HepG2 (cell line): ENCODE data around the gene BOLL. TPM values are rescaled to one million over a fixed set of nuclear protein-coding genes. Genes with fewer than 3 reads are reported as not detected.

Experiments used
- CHCHD3 ChIP-seq: sonication (generic); formaldehyde crosslinking; IDR thresholded peaks from 2 replicates; pipeline ENCODE4 v1.8.0; 2022; ENCODE audit warnings: mild to moderate bottlenecking, missing genetic modification reagents, moderate library complexity
- DMAP1 ChIP-seq: IDR thresholded peaks from 2 replicates; pipeline ENCODE4 v1.6.1; 2016
- GABPB1 ChIP-seq: IDR thresholded peaks from 2 replicates; pipeline ENCODE4 v1.6.1; 2016; ENCODE audit warnings: mild to moderate bottlenecking, missing genetic modification reagents, moderate library complexity, missing compliant biosample characterization
- JDP2 ChIP-seq: sonication (generic); formaldehyde crosslinking; IDR thresholded peaks from 2 replicates; pipeline ENCODE4 v1.8.1; 2022; ENCODE audit warnings: missing genetic modification reagents, borderline replicate concordance
- SALL2 ChIP-seq: sonication (generic); formaldehyde crosslinking; IDR thresholded peaks from 2 replicates; pipeline ENCODE4 v1.8.1; 2023; ENCODE audit warnings: mild to moderate bottlenecking, missing genetic modification reagents, inconsistent platforms
- SIX1 ChIP-seq: sonication (generic); formaldehyde crosslinking; IDR thresholded peaks from 2 replicates; pipeline ENCODE4 v1.4.0; 2020; ENCODE audit warnings: missing genetic modification reagents, borderline replicate concordance
- SP5 ChIP-seq: IDR thresholded peaks from 2 replicates; pipeline ENCODE4 v1.6.1; 2016; ENCODE audit warnings: low read depth, borderline replicate concordance
- ZNF12 ChIP-seq: sonication (generic); formaldehyde crosslinking; IDR thresholded peaks from 2 replicates; pipeline ENCODE4 v1.5.0; 2020; ENCODE audit warnings: missing genetic modification reagents
- ZNF235 ChIP-seq: sonication (generic); formaldehyde crosslinking; IDR thresholded peaks from 2 replicates; pipeline ENCODE4 v1.8.1; 2023; ENCODE audit warnings: mild to moderate bottlenecking, missing genetic modification reagents, borderline replicate concordance
- ZNF329 ChIP-seq: sonication (generic); formaldehyde crosslinking; IDR thresholded peaks from 2 replicates; pipeline ENCODE4 v1.9.0; 2021; ENCODE audit warnings: low read depth, mild to moderate bottlenecking, missing genetic modification reagents
- ZNF773 ChIP-seq: sonication (generic); formaldehyde crosslinking; IDR thresholded peaks from 2 replicates; pipeline ENCODE4 v1.4.0; 2020; ENCODE audit warnings: missing genetic modification reagents, borderline replicate concordance
- polyA plus RNA-seq, 8 experiments: library from polyadenylated mRNA; depleted of rRNA in 3 of 8; stranded (reverse) in 7 of 8; unstranded in 1 of 8; fragments of >200 nt; fragmentation: Illumina TruSeq in 4 of 8; extraction: Trizol in 4 of 8; gene quantifications; 2 replicates each; pipeline versions ENCODE4 v1.2.1 to v1.2.3, GENCODE V29; 2011 to 2016; ENCODE audit warnings: low read depth in 4 of 8, missing spikeins in 1 of 8, mixed read lengths in 1 of 8; ENCODE audit not compliant: insufficient read depth in 1 of 8
- total RNA-seq, 5 experiments: library from RNA; depleted of rRNA; stranded (reverse); fragments of >200 nt; fragmentation: Illumina TruSeq; extraction: Trizol; gene quantifications; 2 replicates each; pipeline ENCODE4 v1.2.3, GENCODE V29; 2016; ENCODE audit warnings: low read depth in 1 of 5
- TF ChIP-seq, protein P1 (sequence below): sonication (generic); formaldehyde crosslinking; IDR thresholded peaks from 2 replicates; pipeline ENCODE4 v1.4.0; 2020; ENCODE audit warnings: missing genetic modification reagents
- TF ChIP-seq, protein P2 (sequence below): sonication (generic); formaldehyde crosslinking; IDR thresholded peaks from 2 replicates; pipeline ENCODE4 v1.5.1; 2020; ENCODE audit warnings: mild to moderate bottlenecking, moderate library complexity, missing genetic modification reagents
- TF ChIP-seq, protein P3 (sequence below): sonication (generic); formaldehyde crosslinking; IDR thresholded peaks from 2 replicates; pipeline ENCODE4 v1.5.0; 2020; ENCODE audit warnings: mild to moderate bottlenecking, missing genetic modification reagents
- TF ChIP-seq, protein P4 (sequence below): sonication (generic); formaldehyde crosslinking; IDR thresholded peaks from 2 replicates; pipeline ENCODE4 v1.4.0; 2020; ENCODE audit warnings: missing genetic modification reagents
- TF ChIP-seq, protein P5 (sequence below): IDR thresholded peaks from 2 replicates; pipeline ENCODE4 v1.6.1; 2016; ENCODE audit warnings: low read depth, control low read depth

Gene BOLL
- total and polyA plus RNA-seq, 2 of the 13 experiments (the other 11 are each of a cell fraction or from before 2014, with no cell fraction given): not detected

DNA sequence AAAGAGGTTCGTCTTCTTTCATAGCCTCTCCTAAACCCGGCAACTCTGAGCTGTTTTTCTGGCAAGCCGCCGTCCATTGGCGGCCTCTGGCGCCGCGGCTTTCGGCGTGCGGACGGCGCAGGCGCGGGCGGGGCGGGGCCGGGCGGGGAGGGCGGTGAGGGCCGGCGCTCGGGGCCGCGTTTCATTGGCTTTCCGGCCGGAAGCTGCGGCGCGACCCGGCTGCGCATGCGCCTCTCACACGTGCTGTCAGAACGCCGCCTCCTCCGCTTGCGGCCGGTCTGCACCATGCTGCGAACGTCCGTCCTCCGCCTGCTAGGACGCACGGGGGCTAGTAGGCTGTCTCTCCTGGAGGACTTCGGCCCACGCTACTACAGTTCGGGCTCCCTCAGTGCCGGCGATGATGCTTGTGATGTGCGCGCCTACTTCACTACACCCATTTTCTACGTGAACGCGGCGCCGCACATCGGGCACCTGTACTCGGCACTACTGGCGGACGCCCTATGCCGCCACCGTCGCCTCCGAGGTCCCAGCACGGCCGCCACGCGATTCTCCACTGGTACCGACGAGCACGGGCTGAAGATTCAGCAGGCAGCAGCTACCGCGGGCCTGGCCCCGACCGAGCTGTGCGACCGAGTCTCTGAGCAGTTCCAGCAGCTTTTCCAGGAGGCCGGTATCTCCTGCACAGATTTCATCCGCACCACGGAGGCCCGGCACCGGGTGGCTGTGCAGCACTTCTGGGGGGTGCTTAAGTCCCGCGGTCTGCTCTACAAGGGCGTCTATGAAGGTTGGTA is 79.8 kb downstream of the BOLL start, which contains the start of gene MARS2 (continued):
- TF ChIP-seq, protein P1, sequence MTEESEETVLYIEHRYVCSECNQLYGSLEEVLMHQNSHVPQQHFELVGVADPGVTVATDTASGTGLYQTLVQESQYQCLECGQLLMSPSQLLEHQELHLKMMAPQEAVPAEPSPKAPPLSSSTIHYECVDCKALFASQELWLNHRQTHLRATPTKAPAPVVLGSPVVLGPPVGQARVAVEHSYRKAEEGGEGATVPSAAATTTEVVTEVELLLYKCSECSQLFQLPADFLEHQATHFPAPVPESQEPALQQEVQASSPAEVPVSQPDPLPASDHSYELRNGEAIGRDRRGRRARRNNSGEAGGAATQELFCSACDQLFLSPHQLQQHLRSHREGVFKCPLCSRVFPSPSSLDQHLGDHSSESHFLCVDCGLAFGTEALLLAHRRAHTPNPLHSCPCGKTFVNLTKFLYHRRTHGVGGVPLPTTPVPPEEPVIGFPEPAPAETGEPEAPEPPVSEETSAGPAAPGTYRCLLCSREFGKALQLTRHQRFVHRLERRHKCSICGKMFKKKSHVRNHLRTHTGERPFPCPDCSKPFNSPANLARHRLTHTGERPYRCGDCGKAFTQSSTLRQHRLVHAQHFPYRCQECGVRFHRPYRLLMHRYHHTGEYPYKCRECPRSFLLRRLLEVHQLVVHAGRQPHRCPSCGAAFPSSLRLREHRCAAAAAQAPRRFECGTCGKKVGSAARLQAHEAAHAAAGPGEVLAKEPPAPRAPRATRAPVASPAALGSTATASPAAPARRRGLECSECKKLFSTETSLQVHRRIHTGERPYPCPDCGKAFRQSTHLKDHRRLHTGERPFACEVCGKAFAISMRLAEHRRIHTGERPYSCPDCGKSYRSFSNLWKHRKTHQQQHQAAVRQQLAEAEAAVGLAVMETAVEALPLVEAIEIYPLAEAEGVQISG (CRISPR knock-in tag): peak; percentile 85
- TF ChIP-seq, protein P2, sequence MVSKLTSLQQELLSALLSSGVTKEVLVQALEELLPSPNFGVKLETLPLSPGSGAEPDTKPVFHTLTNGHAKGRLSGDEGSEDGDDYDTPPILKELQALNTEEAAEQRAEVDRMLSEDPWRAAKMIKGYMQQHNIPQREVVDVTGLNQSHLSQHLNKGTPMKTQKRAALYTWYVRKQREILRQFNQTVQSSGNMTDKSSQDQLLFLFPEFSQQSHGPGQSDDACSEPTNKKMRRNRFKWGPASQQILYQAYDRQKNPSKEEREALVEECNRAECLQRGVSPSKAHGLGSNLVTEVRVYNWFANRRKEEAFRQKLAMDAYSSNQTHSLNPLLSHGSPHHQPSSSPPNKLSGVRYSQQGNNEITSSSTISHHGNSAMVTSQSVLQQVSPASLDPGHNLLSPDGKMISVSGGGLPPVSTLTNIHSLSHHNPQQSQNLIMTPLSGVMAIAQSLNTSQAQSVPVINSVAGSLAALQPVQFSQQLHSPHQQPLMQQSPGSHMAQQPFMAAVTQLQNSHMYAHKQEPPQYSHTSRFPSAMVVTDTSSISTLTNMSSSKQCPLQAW: peak; percentile 85
- TF ChIP-seq GABPB1 (CRISPR knock-in tag) (peak; percentile 92), ZNF235 (CRISPR knock-in tag) (peak; percentile 93), SIX1 (CRISPR knock-in tag) (no peak), ZNF329 (CRISPR knock-in tag) (no peak; the same call in 1 of the 2 replicates), JDP2 (no peak), SALL2 (0 out of 2 replicates have a peak, but pooled peaks have one; percentile 45), DMAP1 (CRISPR knock-in tag) (peak; percentile 95), ZNF12 (CRISPR knock-in tag) (no peak; the same call in 1 of the 2 replicates), SP5 (peak; percentile 52), ZNF773 (CRISPR knock-in tag) (no peak), CHCHD3 (CRISPR knock-in tag) (peak; percentile 75; the same call in 1 of the 2 replicates)
- TF ChIP-seq, protein P3, sequence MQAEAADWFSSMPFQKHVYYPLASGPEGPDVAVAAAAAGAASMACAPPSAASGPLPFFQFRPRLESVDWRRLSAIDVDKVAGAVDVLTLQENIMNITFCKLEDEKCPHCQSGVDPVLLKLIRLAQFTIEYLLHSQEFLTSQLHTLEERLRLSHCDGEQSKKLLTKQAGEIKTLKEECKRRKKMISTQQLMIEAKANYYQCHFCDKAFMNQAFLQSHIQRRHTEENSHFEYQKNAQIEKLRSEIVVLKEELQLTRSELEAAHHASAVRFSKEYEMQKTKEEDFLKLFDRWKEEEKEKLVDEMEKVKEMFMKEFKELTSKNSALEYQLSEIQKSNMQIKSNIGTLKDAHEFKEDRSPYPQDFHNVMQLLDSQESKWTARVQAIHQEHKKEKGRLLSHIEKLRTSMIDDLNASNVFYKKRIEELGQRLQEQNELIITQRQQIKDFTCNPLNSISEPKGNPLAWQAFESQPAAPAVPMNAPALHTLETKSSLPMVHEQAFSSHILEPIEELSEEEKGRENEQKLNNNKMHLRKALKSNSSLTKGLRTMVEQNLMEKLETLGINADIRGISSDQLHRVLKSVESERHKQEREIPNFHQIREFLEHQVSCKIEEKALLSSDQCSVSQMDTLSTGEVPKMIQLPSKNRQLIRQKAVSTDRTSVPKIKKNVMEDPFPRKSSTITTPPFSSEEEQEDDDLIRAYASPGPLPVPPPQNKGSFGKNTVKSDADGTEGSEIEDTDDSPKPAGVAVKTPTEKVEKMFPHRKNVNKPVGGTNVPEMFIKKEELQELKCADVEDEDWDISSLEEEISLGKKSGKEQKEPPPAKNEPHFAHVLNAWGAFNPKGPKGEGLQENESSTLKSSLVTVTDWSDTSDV (CRISPR knock-in tag): peak; percentile 87; the same call in 1 of the 2 replicates
- TF ChIP-seq, protein P4, sequence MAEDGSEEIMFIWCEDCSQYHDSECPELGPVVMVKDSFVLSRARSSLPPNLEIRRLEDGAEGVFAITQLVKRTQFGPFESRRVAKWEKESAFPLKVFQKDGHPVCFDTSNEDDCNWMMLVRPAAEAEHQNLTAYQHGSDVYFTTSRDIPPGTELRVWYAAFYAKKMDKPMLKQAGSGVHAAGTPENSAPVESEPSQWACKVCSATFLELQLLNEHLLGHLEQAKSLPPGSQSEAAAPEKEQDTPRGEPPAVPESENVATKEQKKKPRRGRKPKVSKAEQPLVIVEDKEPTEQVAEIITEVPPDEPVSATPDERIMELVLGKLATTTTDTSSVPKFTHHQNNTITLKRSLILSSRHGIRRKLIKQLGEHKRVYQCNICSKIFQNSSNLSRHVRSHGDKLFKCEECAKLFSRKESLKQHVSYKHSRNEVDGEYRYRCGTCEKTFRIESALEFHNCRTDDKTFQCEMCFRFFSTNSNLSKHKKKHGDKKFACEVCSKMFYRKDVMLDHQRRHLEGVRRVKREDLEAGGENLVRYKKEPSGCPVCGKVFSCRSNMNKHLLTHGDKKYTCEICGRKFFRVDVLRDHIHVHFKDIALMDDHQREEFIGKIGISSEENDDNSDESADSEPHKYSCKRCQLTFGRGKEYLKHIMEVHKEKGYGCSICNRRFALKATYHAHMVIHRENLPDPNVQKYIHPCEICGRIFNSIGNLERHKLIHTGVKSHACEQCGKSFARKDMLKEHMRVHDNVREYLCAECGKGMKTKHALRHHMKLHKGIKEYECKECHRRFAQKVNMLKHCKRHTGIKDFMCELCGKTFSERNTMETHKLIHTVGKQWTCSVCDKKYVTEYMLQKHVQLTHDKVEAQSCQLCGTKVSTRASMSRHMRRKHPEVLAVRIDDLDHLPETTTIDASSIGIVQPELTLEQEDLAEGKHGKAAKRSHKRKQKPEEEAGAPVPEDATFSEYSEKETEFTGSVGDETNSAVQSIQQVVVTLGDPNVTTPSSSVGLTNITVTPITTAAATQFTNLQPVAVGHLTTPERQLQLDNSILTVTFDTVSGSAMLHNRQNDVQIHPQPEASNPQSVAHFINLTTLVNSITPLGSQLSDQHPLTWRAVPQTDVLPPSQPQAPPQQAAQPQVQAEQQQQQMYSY (CRISPR knock-in tag): no peak; the same call in 1 of the 2 replicates
- TF ChIP-seq, protein P5, sequence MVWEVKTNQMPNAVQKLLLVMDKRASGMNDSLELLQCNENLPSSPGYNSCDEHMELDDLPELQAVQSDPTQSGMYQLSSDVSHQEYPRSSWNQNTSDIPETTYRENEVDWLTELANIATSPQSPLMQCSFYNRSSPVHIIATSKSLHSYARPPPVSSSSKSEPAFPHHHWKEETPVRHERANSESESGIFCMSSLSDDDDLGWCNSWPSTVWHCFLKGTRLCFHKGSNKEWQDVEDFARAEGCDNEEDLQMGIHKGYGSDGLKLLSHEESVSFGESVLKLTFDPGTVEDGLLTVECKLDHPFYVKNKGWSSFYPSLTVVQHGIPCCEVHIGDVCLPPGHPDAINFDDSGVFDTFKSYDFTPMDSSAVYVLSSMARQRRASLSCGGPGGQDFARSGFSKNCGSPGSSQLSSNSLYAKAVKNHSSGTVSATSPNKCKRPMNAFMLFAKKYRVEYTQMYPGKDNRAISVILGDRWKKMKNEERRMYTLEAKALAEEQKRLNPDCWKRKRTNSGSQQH (CRISPR knock-in tag): peak; percentile 95
